IPS-NIHi7 (cell line): ENCODE results near the gene KANK4.

Source experiments
- DNase-seq: peaks from one replicate; pipeline ENCODE4 v3.0.0; 2012; ENCODE audit warnings: mixed read lengths; ENCODE audit errors: extremely low spot score

Gene KANK4

DNA sequence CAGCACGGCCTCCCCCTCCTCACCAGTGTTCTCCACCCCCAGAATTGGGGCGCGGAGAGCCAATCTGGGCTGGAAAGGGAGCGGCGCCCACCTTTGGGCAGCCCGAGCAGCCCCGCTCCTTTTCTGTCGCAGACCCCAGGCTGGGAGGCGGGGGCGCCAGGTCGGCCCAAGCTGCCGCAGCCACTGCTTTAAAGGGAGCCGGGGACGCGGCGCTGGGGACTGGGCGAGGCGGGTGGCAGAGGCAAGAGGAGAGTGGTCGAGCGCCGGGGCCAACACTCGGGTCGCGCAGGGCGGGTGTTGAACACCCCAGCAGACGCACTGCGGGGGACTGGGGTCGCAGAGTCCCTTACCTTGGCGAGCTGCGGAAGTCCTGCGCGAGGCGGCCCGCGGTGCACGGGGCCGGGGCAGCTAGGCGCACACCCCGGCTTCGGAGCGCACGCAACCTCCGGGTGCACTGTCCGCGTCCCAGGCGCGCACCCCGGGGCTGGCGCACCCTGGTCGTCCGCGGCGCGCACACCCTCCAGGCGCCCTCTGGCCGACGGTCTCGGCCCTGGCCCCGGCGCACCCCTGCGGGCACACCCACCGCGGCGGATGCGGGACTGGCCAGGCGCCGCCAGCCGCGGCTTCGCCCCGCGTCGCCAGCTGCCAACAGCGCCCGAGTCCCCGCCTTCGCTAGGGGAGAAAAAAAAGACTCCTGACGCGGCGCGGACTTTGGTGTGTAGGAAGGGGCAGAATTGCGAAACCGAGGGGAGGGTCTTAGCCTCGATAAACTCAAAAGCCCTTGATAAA is at the start of gene KANK4:
Gene KANK4 (minus strand): TSS at position 679 of the 789 bp plus-strand sequence. CDS start 37,870 bp downstream, outside the sequence.
- peak; percentile 51 for DNase-seq

DNA sequence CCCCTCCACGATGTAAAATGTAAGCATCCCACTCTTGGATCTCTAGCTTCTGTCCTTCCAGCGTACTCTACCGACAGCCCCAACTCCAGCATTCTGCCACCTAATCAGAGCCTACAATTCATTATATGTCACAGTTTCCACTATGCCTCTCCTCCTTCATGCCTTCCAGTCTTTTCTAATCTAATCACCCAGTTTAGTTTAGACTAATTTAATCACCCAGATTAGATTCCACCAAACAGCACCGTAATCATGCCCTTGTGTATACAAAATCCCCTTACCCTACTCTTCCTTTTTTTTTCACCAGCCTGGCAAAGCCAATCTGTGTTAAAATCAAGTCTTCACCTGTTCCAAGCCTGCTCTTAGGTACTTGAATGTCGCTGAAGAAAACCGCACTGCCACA is 49.8 kb upstream of the KANK4 start:
- no peak for DNase-seq

DNA sequence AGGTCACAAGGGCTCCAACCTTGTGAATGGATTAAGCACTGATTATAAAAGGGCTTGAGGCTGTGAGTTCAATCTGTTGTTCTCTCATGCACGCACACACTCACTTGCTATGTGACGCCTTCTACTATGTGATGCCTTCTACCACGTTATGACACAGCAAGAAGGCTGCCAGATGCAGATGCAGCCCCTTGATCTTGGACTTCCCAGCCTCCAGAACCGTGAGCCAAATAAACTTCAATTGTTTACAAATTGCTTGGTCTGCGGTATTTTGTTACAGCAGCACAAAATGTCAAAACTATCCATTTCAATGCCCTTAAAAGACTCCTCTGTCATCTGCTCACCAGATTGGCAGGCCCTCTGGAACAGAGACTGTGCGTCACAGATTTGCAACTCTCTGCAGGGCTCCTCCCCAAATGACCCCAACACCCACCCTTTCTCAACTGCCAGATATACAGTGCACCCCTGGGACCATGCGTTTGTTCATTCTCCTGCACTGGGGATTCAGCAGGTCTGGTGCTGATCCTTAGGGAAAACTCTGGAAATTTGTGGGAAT is 47.8 kb upstream of the KANK4 start:
- DNase-seq: no peak

DNA sequence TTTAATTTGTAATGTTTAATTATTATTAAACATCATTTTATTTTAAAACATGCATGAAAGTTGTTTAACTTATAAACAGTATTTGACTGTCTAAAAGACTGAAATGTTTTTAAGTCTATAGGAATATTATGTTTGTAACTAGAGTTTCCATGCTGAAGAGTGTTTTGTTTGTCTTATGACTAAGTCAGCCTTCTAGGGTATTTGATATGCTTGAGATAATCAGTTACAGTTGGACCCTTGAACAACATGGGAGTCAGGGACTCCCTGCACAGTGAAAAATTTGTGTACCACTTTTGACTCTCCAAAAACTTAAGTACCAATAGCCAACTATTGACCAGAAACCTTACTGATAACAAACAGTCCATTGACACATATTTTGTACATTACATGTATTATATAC is 45.5 kb upstream of the KANK4 start:
- no peak for DNase-seq

DNA sequence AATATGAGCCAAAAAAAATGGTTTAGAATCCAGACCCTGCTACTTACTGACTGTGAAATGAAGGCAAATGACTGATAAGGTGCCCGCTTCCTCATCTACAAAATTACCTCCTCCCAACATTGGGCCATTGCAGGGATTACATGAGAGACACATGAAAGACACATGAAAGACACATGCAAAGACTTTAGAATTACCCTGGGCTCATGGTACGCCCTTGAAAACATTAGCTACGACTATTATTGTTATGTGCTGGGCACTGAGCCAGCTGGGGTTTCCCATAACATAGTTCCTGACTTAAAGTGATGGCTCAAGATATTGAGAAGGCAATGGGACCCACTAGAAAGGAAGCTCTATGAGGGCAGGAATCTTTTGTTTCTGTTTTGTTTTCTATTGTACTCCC is 43.7 kb upstream of the KANK4 start:
- DNase-seq: no peak

DNA sequence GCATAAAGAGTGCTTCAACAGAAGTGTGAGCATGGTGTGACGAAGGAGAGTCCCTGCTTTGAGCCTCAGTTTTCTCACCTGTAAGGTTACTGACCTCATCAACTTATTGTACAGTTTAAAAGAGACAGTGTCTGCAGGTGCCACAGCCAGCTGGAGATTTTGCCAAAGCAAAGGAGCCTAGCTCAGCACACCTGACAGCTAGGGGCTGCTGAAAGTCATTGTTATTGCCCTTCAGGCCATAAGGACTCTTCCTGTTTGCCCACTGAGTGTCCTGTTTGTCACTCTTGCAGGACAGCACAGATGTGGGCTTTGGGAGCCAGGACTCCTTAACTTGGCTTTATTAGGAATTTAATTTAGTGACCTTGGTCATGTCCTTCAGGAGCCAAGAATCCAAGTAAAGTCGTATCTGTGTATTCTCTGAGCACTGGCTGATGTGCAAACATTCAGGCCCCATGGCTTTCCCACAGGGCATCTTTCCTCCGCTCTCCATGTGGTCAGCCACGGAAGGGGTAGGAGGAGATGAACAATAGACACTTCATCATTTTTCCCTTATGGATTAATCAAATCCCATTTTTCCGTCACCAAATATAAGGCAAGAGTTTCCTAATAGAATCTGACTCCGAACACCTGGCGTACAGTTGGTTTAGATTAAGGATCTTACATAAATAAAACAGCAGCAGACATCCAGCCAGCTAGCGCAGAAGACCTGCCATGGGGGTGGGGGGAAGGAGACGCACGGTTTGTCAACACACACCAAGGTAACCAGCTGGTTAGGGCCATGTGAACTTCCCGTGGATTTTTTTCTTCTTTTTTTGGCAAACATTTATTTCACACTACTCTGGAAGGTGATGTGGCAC is 43.1 kb upstream of the KANK4 start:
- no peak for DNase-seq

DNA sequence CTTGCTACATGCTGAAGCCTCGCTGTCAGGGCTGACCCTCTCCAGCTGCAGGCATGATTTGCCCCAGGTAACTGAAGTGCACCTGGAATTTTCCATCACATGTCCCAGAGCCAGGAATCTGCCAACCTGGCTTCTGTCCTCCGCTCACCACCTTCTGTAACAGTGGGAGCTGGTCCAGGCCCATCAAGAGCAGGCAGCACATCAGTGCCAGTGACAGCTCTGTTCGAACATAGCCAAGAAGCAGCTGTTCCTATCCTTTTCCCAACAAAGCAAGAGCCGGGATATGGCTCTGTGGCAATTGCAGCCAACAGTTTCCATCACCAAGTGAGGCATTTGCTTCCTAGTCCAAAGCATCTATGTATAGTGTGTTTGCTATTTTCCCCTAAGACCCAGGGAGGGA is 42.2 kb upstream of the KANK4 start:
- no peak for DNase-seq

DNA sequence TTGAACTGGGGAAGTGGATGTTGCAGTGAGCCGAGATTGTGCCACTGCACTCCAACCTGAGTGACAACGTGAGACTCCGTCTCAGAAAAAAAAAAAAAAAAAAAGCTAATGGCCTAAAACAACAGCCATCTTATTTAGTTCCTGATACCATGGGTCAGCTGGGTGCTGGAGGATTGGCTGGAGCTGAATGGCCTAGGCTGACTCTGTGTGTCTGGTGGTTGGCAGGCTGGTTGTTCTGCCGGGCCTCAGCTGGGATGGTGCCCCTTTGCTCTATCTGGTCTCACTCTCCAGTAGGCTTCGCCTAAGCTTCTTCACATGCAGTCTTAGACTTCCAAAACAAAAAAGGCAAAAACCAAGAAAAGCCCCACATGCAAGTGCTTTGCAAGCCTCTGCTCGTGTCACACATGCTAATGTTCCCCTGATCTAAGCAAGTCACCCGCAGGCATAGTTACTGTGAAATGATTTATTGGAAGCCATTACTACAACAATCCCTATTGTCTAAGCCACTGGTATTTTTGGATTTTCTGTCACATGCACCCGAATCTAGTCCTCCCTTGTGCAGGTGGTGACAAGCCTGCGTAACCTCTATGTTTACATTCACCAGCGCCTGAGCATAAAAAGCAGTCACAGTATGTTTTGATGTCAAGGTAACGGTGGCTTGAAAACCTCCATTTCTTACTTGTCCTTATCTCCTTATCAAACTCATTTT is 39.6 kb upstream of the KANK4 start:
- no peak for DNase-seq

DNA sequence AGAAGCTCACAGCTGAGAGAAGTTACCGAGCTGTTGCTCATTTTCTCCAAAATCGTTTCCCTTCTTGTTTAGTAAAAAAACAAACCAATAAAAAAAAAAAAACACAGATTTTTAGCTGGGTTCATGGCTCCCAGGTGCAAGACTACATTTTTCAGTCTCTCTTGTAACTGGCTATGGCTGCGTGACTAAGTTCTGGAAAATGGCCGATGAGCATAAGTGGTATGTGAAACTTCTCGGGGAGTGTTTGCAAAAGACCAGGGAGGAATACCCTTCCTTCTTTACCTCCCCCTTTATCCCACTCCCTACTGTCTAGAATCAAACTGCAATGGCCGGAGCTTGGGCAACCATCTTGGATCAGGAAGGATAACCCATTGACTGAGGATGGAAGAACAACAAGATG is 38.7 kb upstream of the KANK4 start:
- DNase-seq: no peak

DNA sequence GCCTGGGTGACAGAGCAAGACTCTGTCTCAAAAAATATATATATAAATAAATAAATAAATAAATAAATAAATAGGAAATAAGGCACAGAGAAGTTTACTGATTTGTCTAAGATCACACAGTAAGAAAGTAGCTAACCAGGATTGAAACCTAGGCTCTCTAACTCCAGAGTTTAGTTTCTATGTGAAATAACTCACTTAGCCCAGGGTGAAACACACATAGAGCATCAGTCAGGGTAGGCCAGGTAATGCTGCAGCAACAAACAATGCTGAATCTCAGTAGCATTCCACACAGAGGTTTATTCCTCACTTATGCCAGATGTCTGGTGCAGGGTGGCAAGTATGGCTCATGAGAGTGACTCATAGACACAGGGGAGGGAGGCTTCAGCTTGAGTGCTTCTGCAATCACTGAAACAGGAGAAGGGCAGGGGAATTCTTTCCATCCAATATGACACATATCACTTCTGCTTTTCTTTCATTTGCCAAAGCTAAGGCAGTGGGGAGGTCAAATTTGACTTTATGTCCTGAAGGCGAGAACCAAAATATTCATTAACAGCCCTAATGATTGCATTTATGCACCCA is 37.1 kb upstream of the KANK4 start:
- DNase-seq: no peak

DNA sequence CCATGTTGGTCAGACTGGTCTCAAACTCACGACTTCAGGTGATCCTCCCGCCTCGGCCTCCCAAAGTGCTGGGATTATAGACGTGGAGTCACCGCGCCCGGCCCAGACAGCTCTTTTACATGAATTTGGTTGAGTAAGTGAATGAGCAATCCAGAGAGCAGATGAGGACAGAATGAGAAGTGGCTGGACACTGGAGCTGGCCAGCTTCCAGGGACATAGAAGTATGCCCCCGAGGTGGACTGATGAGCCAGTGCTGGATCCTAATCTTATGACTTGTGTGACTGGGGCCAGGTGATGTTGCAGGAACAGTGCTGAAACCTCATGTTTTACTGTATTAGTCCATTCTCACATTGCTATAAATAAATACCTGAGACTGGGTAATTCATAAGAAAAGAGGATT is 35.9 kb upstream of the KANK4 start:
- DNase-seq: no peak

DNA sequence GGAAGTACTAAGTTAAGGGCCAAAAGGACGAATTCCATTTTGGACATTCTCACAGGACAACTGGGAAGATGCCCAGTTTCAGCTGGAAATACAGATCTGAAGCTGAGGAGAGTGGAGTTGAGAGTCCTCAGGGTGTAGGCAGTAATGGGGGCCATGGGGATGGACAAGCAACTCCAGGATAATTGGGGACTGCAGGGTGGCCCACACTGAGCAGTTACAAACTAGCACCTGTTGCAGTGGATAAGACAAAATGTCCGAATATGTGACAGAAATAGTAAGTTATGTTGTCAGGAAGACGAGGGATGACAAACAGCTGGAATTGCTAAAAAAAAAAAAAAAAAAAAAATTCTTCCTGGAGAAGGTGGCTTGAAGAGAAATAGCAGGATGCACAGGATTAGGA is 34.6 kb upstream of the KANK4 start:
- DNase-seq: no peak

DNA sequence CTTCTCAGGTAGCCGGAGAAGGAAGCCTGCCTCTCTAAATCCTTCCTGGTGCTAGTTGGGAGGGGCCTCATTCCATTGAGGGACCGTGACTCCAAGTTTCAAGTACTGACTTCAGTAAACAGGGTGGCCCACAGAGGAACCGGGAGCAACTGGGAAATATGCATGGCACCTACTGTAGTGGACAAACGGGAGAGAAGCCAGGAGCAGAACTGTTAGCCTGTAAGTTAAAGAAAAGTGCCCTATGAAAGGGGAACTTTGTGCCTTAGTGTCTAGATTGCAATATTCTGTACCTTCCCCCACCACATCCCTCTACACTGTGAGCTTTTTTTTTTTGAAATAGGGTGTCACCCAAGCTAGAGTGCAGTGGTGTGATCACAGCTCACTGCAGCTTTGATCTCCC is 33.2 kb upstream of the KANK4 start:
- no peak for DNase-seq

DNA sequence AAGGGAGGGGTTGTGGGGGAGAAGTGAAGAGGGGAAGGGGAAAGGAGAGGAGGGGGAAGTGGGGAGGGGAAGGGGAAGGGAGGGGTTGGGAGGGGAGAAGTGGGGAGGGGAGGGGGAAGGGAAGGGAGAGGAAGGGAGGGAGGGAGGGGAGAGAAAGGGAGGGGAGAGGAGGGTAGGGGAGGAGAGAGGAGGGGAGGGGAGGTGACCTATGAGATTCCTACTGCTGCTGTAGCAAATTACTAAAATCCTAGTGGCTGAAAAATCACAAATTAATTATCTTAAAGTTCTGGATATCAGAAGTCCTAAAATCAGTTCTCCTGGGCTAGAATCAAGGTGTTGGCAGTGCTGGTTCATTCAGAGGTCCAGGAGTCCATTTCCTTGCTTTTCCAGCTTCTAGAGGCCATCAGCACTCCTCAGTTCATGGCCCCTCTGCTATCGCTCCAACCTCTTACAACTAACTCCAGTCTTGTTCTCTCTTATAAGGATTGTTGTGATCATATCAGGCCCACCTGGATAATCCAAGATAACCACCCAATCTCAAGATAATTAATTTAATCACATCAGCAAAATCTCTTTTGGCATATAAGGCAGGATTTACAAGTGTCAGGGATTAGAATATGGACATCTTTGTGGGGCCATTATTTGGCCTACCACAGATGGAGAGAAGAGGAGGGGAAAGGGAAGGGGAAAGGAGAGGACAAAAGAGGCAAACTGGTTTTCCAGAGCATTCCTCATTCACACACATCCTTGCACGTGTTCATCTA is 30.4 kb upstream of the KANK4 start:
- no peak for DNase-seq

DNA sequence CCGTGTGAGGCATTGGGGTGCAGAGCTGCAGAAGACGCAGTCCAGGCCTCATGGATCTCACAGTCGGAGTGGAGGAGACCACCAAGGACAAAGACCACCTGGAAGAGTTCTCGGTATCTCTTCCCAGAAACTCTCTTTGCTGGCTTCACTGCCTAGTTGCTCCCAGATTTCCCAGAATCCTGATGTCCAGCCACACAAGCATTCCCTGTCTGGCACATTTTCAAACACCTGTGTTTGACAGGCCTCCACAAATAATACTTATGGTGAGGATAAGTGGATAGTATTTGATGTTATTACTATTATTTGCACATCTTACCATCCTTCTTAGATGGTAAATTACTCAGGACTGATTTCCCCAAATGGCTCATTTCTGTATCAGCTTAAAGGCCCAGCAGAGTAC is 27.7 kb upstream of the KANK4 start:
- DNase-seq: no peak

DNA sequence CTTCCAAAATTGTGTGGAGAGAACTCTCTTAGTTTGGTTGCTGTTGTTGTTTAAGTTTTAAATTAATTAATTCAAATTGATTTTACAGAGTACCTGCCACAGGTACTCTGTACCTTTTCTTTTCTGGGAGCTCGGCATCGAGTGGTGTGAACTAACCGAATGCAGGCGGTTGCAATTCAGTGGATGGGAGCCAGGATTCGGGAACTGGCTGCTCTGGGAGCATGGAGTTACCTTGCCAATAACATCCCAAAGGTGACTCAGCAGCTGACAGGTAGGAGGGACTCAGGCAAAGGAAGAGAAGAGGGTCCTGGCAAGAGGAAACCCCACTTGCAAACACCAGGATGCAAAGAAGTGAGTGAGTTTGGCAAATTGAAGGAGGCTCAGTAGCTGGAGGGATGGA is 24.7 kb upstream of the KANK4 start:
- no peak for DNase-seq

DNA sequence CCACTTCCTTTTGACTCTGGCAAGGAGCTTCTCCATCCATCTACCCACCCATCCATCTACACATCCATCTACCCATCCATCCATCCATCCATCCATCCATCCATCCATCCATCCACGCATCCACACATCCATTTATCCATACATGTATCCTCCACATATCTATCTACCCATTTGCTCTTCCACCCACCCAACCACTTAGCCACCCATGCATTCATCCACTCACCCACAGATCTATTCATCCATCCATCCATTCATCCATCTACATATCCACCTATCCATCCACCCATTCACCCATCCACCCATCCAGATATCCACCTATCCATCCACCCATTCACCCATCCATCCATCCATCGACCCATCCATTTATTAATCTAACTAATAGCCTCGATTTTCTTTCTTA is 23.0 kb upstream of the KANK4 start:
- DNase-seq: no peak

DNA sequence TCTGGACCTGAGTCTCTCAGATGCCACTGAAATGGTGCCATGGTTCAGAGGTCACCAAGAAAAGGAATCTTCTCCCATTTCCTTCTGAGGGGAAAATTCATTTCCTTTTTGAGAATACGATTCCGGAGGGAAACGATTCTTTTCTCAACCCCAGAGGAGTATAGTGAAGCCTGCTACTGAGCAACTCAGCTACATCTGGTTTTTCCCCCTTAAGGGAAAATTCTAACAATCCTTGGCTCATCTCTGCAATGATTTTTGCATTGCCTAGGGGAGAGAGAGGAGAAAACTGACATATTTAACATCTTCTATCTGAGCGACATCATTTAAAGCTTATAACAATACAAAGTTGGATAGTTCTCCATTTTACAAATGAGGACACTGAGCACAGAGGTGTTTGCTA is 22.4 kb upstream of the KANK4 start:
- DNase-seq: no peak

DNA sequence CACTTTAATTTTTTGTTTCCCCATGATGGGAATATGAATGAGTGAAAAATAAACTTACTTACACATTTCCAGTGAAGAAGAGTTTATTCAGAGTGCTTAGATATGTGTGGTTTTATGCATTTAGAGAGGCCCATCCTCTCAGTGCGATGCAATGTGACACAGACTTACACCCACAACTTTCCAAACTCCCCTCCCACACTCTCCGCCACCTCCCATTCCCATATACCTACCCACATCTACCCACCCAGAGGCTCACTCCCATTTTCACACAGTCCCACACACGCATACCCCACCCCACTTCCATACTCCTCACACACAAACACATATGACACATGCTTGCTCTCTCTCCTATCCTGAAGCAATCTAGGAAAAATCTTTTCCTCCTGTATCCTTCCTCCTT is 21.9 kb upstream of the KANK4 start:
- DNase-seq: no peak

DNA sequence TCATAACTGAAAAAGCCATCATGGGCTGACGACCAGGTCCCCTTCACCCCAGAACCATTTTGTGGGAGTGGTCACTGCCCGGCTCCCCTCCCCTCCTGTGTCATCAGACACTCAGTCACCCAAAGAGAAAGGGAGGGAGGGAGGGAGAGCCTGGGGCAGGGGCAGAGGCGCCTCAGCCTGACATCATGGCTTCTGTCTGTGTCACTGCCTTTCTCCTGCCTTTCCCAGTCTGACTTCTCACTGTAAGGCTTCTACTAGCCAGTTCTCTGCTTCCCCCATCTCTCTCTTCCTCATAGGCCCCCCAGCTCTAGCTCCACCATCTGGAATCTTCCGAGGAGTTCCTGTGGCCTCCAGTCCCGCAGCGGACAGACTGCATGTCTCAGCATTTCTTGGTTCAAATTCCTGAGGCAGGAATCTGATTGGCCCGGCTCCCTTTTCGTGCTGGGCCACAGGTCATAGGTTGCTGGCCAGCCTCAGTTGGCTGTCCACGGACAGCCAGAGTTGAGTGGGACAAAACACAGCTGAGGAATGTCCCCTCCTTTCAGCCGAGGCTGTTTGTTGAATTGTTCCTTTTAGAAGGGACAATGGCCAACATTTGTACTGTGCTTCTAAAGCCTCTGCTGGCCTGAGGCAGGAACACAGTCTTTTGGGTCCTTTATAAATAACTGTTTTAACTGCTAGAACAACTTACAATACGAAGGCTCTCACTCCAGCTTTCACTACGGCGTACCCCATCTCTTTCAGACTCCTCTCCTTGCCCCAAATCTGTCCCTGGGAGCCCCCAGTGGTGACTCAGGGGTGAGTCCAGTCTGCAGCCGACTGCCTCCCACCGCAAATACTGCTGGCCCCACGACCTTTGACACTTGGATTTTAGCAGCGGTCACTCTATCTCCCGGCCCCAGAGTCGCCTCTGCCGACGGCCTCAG is 18.7 kb upstream of the KANK4 start:
- peak; percentile 50 for DNase-seq
